Measurements from ENCODE around the gene PLEKHH3.
"Not testable (repeated sequence)": the region's sequence is repeated elsewhere in the genome, so short reads cannot be mapped to it uniquely, and the experiment has no call there.

GRCh38 chr17:42666126-42666525 is 10.7 kb downstream of the PLEKHH3 start:
- TF ChIP-seq CTCF (IDR thresholded peaks at IDR 0.05; ENCODE audit: poor library complexity); EZH2 (IDR thresholded peaks at IDR 0.05; ENCODE audit: borderline replicate concordance); EZH2phosphoT487 (IDR thresholded peaks at IDR 0.05; ENCODE audit: low read depth, severe bottlenecking, unreplicated experiment): not testable (repeated sequence)
